Skeletal muscle tissue (tissue), 4 donors: ENCODE measurements around the gene HVCN1. TPM values are rescaled to one million over a fixed set of nuclear protein-coding genes. Genes with fewer than 3 reads are reported as not detected.

ENCODE experiments used
- H3K27ac ChIP-seq: one replicate; pipeline ENCODE4 v1.7.0; 2013; ENCODE audit warnings: mild to moderate bottlenecking, low read depth, low read length, inconsistent platforms
- H3K27me3 ChIP-seq, 3 donors: one replicate each; pipeline ENCODE4 v1.7.0; 2013; ENCODE audit warnings: low read length in 3 of 3; ENCODE audit not compliant: control insufficient read depth in 3 of 3, insufficient read depth in 3 of 3
- H3K36me3 ChIP-seq, 3 donors: one replicate each; pipeline ENCODE4 v1.7.0; 2013; ENCODE audit warnings: low read length in 3 of 3; ENCODE audit not compliant: control insufficient read depth in 3 of 3, insufficient read depth in 3 of 3
- H3K4me1 ChIP-seq, 3 donors: one replicate each; pipeline ENCODE4 v1.7.0; 2013; ENCODE audit warnings: low read length in 3 of 3, mild to moderate bottlenecking in 3 of 3; ENCODE audit not compliant: control insufficient read depth in 3 of 3, insufficient read depth in 3 of 3
- H3K4me3 ChIP-seq, 3 donors: one replicate each; pipeline ENCODE4 v1.7.0; 2013; ENCODE audit warnings: low read length in 3 of 3
- H3K9ac ChIP-seq, 3 donors: one replicate each; pipeline ENCODE4 v1.7.0; 2013; ENCODE audit warnings: low read length in 3 of 3, mild to moderate bottlenecking in 3 of 3, moderate library complexity in 2 of 3, low read depth in 1 of 3
- H3K9me3 ChIP-seq, 3 donors: one replicate each; pipeline ENCODE4 v1.7.0; 2013; ENCODE audit warnings: low read length in 3 of 3; ENCODE audit not compliant: control insufficient read depth in 3 of 3
- total RNA-seq: library from RNA; depleted of rRNA; stranded (reverse); fragments of >200 nt; gene quantifications from one replicate; pipeline ENCODE4 v1.2.3, GENCODE V29; 2014
- donor health status: Osteomylitis.

Gene HVCN1
- total RNA-seq, 1 donor from 2014 or later, result 5.2 TPM

GRCh38 chr12:110689281-110690126 is 589 bp upstream of the HVCN1 start:
- no peak overlapping the region for H3K27ac ChIP-seq
- H3K9ac ChIP-seq, result peak overlapping the region in 2 of 3 donors; percentile 51 to 69
- no peaks in the 10 kb centered on the region for H3K36me3 ChIP-seq
- peak overlapping the region; percentile 53 to 77 (median 60) for H3K4me3 ChIP-seq
- H3K27me3 ChIP-seq, result peaks cover 0 to 19% (median 8%) of the 10 kb centered on the region in 3 donors
- peaks cover 13 to 21% (median 19%) of the 10 kb centered on the region in 3 donors for H3K4me1 ChIP-seq
- no peaks in the 10 kb centered on the region for H3K9me3 ChIP-seq

DNA sequence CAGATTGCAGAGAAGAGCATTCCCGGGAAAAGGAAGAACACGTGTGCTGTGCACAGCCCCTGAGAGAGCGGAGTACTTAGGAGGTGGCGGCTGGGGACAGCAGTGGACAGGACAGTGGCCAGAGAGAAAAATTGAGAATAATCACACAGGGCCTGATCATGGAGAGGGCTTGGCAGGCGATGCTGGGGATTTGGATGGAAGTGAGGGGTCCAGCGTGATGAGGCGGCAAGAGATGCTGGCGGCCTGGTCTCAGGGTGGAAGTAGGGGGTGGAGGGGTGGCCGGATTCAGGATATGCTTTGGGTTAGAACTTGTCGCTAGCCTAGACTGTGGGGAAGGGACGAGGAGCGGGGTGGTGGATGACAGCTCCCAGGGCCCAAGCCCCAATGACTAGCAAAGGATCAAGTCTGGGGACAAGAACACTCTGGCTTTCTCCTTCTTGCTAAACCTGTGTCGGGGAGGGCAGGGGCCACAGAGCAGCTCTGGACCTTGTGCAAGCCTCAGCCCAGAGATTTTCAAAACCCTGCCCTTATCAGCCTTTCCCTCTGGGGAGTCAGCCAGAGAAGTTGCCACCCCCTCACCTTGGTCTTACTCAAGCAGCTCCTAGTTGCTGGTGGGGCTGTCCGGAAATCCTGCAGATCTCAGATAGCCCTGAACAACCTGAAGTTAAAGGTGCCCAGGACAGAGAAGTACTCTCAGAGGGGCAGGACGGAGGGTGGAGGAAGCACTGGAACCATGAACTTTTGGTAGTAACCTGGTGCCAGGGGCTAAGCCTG is 1.3 kb downstream of the HVCN1 start:
- no peaks in the 10 kb centered on the region for H3K36me3 ChIP-seq
- H3K4me3 ChIP-seq, result peak overlapping the region in 2 of 3 donors; percentile 70 to 77
- no peak overlapping the region for H3K27ac ChIP-seq
- H3K9ac ChIP-seq, result peak overlapping the region in 1 of 3 donors; percentile 81
- peaks cover 0 to 19% (median 8%) of the 10 kb centered on the region in 3 donors for H3K27me3 ChIP-seq
- H3K4me1 ChIP-seq, result peaks cover 13 to 20% (median 19%) of the 10 kb centered on the region in 3 donors
- no peaks in the 10 kb centered on the region for H3K9me3 ChIP-seq

DNA sequence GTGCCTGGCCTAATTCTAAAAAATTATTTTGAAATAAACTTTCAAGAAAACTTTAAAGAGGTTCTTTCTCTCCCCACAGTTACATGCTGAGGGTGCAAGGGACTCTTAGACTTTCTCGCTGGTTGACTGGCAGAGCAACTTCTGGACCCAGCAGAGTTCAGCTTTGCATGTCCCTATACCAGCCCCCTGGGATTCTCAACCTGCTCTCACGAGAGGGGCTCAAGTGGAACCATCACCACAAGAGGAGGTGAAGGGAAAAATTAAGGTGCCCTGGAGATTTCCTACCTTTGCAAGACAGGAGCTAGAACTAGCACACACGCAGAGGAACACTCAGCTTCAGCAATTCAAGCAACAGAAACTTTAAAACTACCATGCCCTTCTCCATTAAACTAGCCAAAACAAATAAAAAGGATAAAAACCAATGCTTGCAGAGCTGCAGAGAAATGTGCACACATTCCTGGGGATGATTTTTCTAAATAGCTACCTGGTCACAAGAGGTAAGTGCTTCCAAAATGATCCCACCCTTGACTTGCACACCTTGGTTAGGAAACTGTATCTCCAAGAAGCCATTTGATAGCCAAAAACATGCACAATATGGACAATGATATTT is 2.5 kb downstream of the HVCN1 start:
- Histone ChIP-seq H3K9me3 (no peaks in the 10 kb centered on the region), H3K4me1 (peaks cover 13 to 20% (median 19%) of the 10 kb centered on the region in 3 donors), H3K9ac (no peak overlapping the region), H3K36me3 (peaks cover 0 to 2% (median 0%) of the 10 kb centered on the region in 3 donors), H3K27ac (no peak overlapping the region), H3K27me3 (peaks cover 0 to 19% (median 8%) of the 10 kb centered on the region in 3 donors), H3K4me3 (no peak overlapping the region)

- H3K4me3 ChIP-seq, result no peak overlapping the region
- H3K27ac ChIP-seq, result no peak overlapping the region
- H3K27me3 ChIP-seq, result peaks cover 0 to 19% (median 8%) of the 10 kb centered on the region in 3 donors
- peaks cover 0 to 2% (median 0%) of the 10 kb centered on the region in 3 donors for H3K36me3 ChIP-seq
- peaks cover 11 to 12% (median 12%) of the 10 kb centered on the region in 3 donors for H3K4me1 ChIP-seq
- H3K9ac ChIP-seq, result no peak overlapping the region
- no peaks in the 10 kb centered on the region for H3K9me3 ChIP-seq
These were observed 4.5 kb downstream of the HVCN1 start for GRCh38 chr12:110684312-110684836.

- Histone ChIP-seq H3K4me3 (no peak overlapping the region), H3K27me3 (peaks cover 0 to 19% (median 8%) of the 10 kb centered on the region in 3 donors), H3K4me1 (peaks cover 11 to 12% (median 12%) of the 10 kb centered on the region in 3 donors), H3K27ac (no peak overlapping the region), H3K36me3 (peaks cover 0 to 2% (median 0%) of the 10 kb centered on the region in 3 donors), H3K9me3 (no peaks in the 10 kb centered on the region), H3K9ac (no peak overlapping the region)
These were observed 5.0 kb downstream of the HVCN1 start for GRCh38 chr12:110683888-110684287.

- Histone ChIP-seq H3K27ac (no peak overlapping the region), H3K27me3 (no peaks in the 10 kb centered on the region), H3K4me3 (no peak overlapping the region), H3K36me3 (peaks cover 0 to 2% (median 0%) of the 10 kb centered on the region in 3 donors), H3K4me1 (peaks cover 5 to 10% (median 7%) of the 10 kb centered on the region in 3 donors), H3K9me3 (no peaks in the 10 kb centered on the region), H3K9ac (no peak overlapping the region)
These were observed 8.9 kb downstream of the HVCN1 start for GRCh38 chr12:110680032-110680431.

DNA sequence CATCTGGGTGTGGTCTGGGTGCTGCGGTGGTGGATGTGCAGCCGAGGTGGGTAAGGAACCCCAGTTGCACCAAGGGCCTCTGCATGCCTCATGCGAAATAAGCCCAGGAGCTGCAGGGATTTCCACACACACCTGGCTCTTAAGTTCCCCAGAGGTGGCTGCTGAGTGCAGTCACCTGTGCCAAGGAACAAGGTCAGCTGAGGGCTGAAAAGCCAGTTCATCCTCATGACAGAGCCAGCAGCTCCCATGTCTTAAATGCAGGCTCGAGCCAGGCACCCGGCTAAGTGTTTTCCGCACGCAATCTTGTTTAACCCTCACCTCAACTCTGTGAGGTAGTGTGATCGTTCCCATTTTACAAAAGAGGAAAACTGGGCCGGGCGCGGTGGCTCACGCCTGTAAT is 9.7 kb downstream of the HVCN1 start:
- Histone ChIP-seq H3K4me1 (peaks cover 5 to 10% (median 7%) of the 10 kb centered on the region in 3 donors), H3K27me3 (no peaks in the 10 kb centered on the region), H3K27ac (no peak overlapping the region), H3K36me3 (peaks cover 0 to 2% (median 0%) of the 10 kb centered on the region in 3 donors), H3K9me3 (peaks cover 0 to 3% (median 0%) of the 10 kb centered on the region in 3 donors), H3K9ac (no peak overlapping the region), H3K4me3 (no peak overlapping the region)

- no peaks in the 10 kb centered on the region for H3K27me3 ChIP-seq
- H3K27ac ChIP-seq, result no peak overlapping the region
- peaks cover 5 to 10% (median 7%) of the 10 kb centered on the region in 3 donors for H3K4me1 ChIP-seq
- peaks cover 0 to 3% (median 0%) of the 10 kb centered on the region in 3 donors for H3K9me3 ChIP-seq
- H3K36me3 ChIP-seq, result peaks cover 0 to 2% (median 0%) of the 10 kb centered on the region in 3 donors
- H3K9ac ChIP-seq, result peak overlapping the region in 1 of 3 donors; percentile 20
- H3K4me3 ChIP-seq, result no peak overlapping the region
These were observed 10.9 kb downstream of the HVCN1 start for GRCh38 chr12:110677982-110678381.

DNA sequence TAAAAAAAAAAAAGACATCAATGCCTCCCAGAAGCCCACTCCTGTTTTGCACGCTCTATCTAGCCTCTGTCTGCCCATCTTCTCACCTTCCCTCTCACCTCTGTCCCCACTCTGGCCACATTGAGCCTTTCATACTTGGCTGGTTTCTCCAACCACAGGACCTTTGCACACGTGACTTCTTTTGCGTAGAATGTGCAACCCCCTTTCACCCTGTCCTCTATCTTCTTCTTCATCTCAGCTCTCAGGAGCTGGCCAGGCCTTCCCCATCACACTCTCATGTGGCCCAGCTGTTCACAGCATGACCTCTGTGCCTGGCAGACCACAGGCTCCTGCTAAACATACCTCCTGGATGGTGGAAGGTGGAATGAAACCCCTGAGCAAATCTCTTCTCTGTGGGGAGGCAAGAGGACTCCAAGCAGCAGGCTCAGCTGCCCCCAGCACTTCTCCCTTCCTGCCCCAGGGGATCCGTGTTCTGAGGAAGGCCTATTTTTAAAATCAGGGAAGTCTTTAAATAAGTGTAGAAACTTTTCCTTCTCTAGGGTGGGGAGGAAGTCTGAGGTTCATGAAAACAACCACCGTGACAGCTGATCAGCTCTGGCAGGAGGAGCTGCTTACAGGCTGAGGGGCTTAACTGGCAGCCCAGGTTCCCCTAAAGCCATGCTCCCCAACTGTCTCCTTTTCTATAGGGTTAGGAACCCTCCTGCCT is 11.6 kb downstream of the HVCN1 start:
- Histone ChIP-seq H3K4me1 (peaks cover 5 to 10% (median 7%) of the 10 kb centered on the region in 3 donors), H3K27me3 (no peaks in the 10 kb centered on the region), H3K4me3 (no peak overlapping the region), H3K9ac (peak overlapping the region in 1 of 3 donors; percentile 20), H3K27ac (no peak overlapping the region), H3K9me3 (peaks cover 0 to 3% (median 0%) of the 10 kb centered on the region in 3 donors), H3K36me3 (peaks cover 0 to under 1% (median 0%) of the 10 kb centered on the region in 3 donors)
